ENCODE results near the gene TENT4B. TPM values are rescaled to one million over a fixed set of nuclear protein-coding genes. Genes with fewer than 3 reads are reported as not detected.

The TENT4B gene
- total RNA-seq, 3 donors from 2014 or later: 13.4 to 16.4 (median 13.6) TPM

GRCh38 chr16:50252082-50252611 is 99.0 kb downstream of the TENT4B start:
- Histone ChIP-seq H3K27ac (no peak overlapping the region), H3K36me3 (no peaks in the 10 kb centered on the region), H3K9me3 (no peaks in the 10 kb centered on the region), H3K4me3 (no peak overlapping the region), H3K27me3 (no peaks in the 10 kb centered on the region), H3K4me1 (no peaks in the 10 kb centered on the region)
- peak in 1 of 2 donors; percentile 6 for DNase-seq (ENCODE audit: low spot score in 2 of 2)
- TF ChIP-seq POLR2AphosphoS5 (IDR thresholded peaks at IDR 0.05) (no peak), CTCF (IDR thresholded peaks at IDR 0.05) (no peak), POLR2A (IDR thresholded peaks at IDR 0.05) (no peak)
- intact Hi-C loops (cut with DNase I; ENCODE audit: low total_unique reads): no loop called here

GRCh38 chr16:50252874-50253513 is 99.9 kb downstream of the TENT4B start:
- H3K9me3 ChIP-seq: no peaks in the 10 kb centered on the region
- TF ChIP-seq POLR2A (IDR thresholded peaks at IDR 0.05) (no peak), POLR2AphosphoS5 (IDR thresholded peaks at IDR 0.05) (no peak), CTCF (IDR thresholded peaks at IDR 0.05) (no peak)
- no peak for DNase-seq (ENCODE audit: low spot score in 2 of 2)
- no peak overlapping the region for H3K27ac ChIP-seq
- no peaks in the 10 kb centered on the region for H3K4me1 ChIP-seq
- intact Hi-C loops (cut with DNase I; ENCODE audit: low total_unique reads): no loop called here
- no peak overlapping the region for H3K4me3 ChIP-seq
- no peaks in the 10 kb centered on the region for H3K36me3 ChIP-seq
- H3K27me3 ChIP-seq: no peaks in the 10 kb centered on the region

GRCh38 chr16:50253514-50253910 is 100.4 kb downstream of the TENT4B start:
- Histone ChIP-seq H3K9me3 (no peaks in the 10 kb centered on the region), H3K4me1 (no peaks in the 10 kb centered on the region), H3K27me3 (no peaks in the 10 kb centered on the region), H3K4me3 (no peak overlapping the region), H3K27ac (no peak overlapping the region), H3K36me3 (no peaks in the 10 kb centered on the region)
- intact Hi-C loops (cut with DNase I; ENCODE audit: low total_unique reads): no loop called here
- peak in 1 of 2 donors; percentile 10 for DNase-seq (ENCODE audit: low spot score in 2 of 2)
- TF ChIP-seq POLR2AphosphoS5 (IDR thresholded peaks at IDR 0.05) (no peak), CTCF (IDR thresholded peaks at IDR 0.05) (no peak), POLR2A (IDR thresholded peaks at IDR 0.05) (no peak)

- DNase-seq (ENCODE audit: low spot score in 2 of 2): no peak
- intact Hi-C loops (cut with DNase I; ENCODE audit: low total_unique reads): no loop called here
Observed at GRCh38 chr16:50254072-50254471, 101.0 kb downstream of the TENT4B start.

More at GRCh38 chr16:50254072-50254471, 101.0 kb downstream of the TENT4B start:
- no peak for TF ChIP-seq POLR2AphosphoS5 (IDR thresholded peaks at IDR 0.05)
- no peak for TF ChIP-seq POLR2A (IDR thresholded peaks at IDR 0.05)
- TF ChIP-seq CTCF (IDR thresholded peaks at IDR 0.05): no peak
- H3K27me3 ChIP-seq: no peaks in the 10 kb centered on the region
- H3K27ac ChIP-seq: no peak overlapping the region
- no peak overlapping the region for H3K4me3 ChIP-seq
- no peaks in the 10 kb centered on the region for H3K4me1 ChIP-seq
- H3K9me3 ChIP-seq: no peaks in the 10 kb centered on the region
- H3K36me3 ChIP-seq: no peaks in the 10 kb centered on the region

All from breast epithelium (tissue), 4 donors.